IPS-15b (cell line): ENCODE results near the gene KLF3.

Experiments used
- H3K27me3 ChIP-seq: one replicate; pipeline ENCODE4 v1.6.1; 2013; ENCODE audit warnings: low read length; ENCODE audit not compliant: control insufficient read depth, insufficient read depth
- H3K36me3 ChIP-seq: one replicate; pipeline ENCODE4 v1.6.1; 2013; ENCODE audit warnings: low read length; ENCODE audit not compliant: control insufficient read depth, insufficient read depth
- H3K4me1 ChIP-seq: one replicate; pipeline ENCODE4 v1.6.1; 2013; ENCODE audit warnings: mild to moderate bottlenecking, low read length; ENCODE audit not compliant: control insufficient read depth, insufficient read depth
- H3K4me3 ChIP-seq: one replicate; pipeline ENCODE4 v1.5.1; 2013; ENCODE audit warnings: low read depth, low read length
- H3K9ac ChIP-seq: one replicate; pipeline ENCODE4 v1.6.1; 2013; ENCODE audit warnings: low read depth, mild to moderate bottlenecking, low read length
- H3K9me3 ChIP-seq: one replicate; pipeline ENCODE4 v1.6.1; 2013; ENCODE audit warnings: mild to moderate bottlenecking, low read length; ENCODE audit not compliant: control insufficient read depth, insufficient read depth

KLF3 gene

GRCh38 chr4:38738940-38739803, 75.2 kb downstream of the KLF3 start:
- Histone ChIP-seq H3K9ac (no peak overlapping the region), H3K36me3 (no peaks in the 10 kb centered on the region), H3K4me3 (no peak overlapping the region), H3K4me1 (no peaks in the 10 kb centered on the region), H3K9me3 (no peaks in the 10 kb centered on the region), H3K27me3 (no peaks in the 10 kb centered on the region)

GRCh38 chr4:38740303-38740702, 76.3 kb downstream of the KLF3 start:
- no peak overlapping the region for H3K4me3 ChIP-seq
- H3K27me3 ChIP-seq: no peaks in the 10 kb centered on the region
- no peaks in the 10 kb centered on the region for H3K9me3 ChIP-seq
- no peaks in the 10 kb centered on the region for H3K4me1 ChIP-seq
- no peaks in the 10 kb centered on the region for H3K36me3 ChIP-seq
- H3K9ac ChIP-seq: no peak overlapping the region

- Histone ChIP-seq H3K4me3 (no peak overlapping the region), H3K36me3 (peaks cover 5% of the 10 kb centered on the region), H3K4me1 (no peaks in the 10 kb centered on the region), H3K9me3 (no peaks in the 10 kb centered on the region), H3K27me3 (no peaks in the 10 kb centered on the region), H3K9ac (no peak overlapping the region)
These were observed 79.9 kb downstream of the KLF3 start for GRCh38 chr4:38743866-38744265.

- no peak overlapping the region for H3K4me3 ChIP-seq
- H3K4me1 ChIP-seq: no peaks in the 10 kb centered on the region
- H3K27me3 ChIP-seq: peaks cover 3% of the 10 kb centered on the region
- peaks cover 5% of the 10 kb centered on the region for H3K36me3 ChIP-seq
- H3K9ac ChIP-seq: no peak overlapping the region
- no peaks in the 10 kb centered on the region for H3K9me3 ChIP-seq
These were observed 81.9 kb downstream of the KLF3 start for GRCh38 chr4:38745881-38746280.

- H3K9ac ChIP-seq: no peak overlapping the region
- H3K9me3 ChIP-seq: no peaks in the 10 kb centered on the region
- H3K4me1 ChIP-seq: peaks cover 6% of the 10 kb centered on the region
- peaks cover 3% of the 10 kb centered on the region for H3K27me3 ChIP-seq
- peaks cover 5% of the 10 kb centered on the region for H3K36me3 ChIP-seq
- H3K4me3 ChIP-seq: no peak overlapping the region
These were observed 83.6 kb downstream of the KLF3 start for GRCh38 chr4:38747629-38748028.

- H3K9ac ChIP-seq: no peak overlapping the region
- no peak overlapping the region for H3K4me3 ChIP-seq
- peaks cover 3% of the 10 kb centered on the region for H3K27me3 ChIP-seq
- peaks cover 10% of the 10 kb centered on the region for H3K4me1 ChIP-seq
- peaks cover 5% of the 10 kb centered on the region for H3K36me3 ChIP-seq
- H3K9me3 ChIP-seq: no peaks in the 10 kb centered on the region
These were observed 85.3 kb downstream of the KLF3 start for GRCh38 chr4:38749336-38749735.
